ENCODE measurements around the gene RHOV. TPM values are rescaled to one million over a fixed set of nuclear protein-coding genes. Genes with fewer than 3 reads are reported as not detected.

RHOV gene
- total and polyA plus RNA-seq, 8 donors = 1.2 to 87.8 (median 1.7) TPM; not detected in 1

GRCh38 chr15:40829115-40829514 is 44.9 kb downstream of the RHOV start:
- intact Hi-C loops (cut with DNase I; ENCODE audit: low total_unique reads) = no loop called here
- WGBS, 5 donors = 51 to 72% (median 59%) methylated on average over 7 of the region's 7 CpGs
- Histone ChIP-seq H3K27me3 (no peaks in the 10 kb centered on the region), H3K4me3 (no peak overlapping the region), H3K9me3 (no peaks in the 10 kb centered on the region), H3K4me1 (peaks cover 0 to 13% (median 3%) of the 10 kb centered on the region in 4 donors), H3K27ac (no peak overlapping the region), H3K36me3 (no peaks in the 10 kb centered on the region)
- TF ChIP-seq POLR2AphosphoS5 (IDR thresholded peaks at IDR 0.05) (no peak), POLR2A (IDR thresholded peaks at IDR 0.05) (no peak), CTCF (IDR thresholded peaks at IDR 0.05) (no peak), EP300 (IDR thresholded peaks at IDR 0.05) (no peak)
- DNase-seq = peak in 1 of 2 donors; percentile 58

GRCh38 chr15:40828447-40829036 is 45.5 kb downstream of the RHOV start, which contains the start of gene PPP1R14D:
Gene PPP1R14D, minus strand, starts transcription at chr15:40828708. Its CDS starts 67 bp downstream, at chr15:40828641.
- H3K27ac ChIP-seq = no peak within 1 kb of the TSS
- no peak for DNase-seq

GRCh38 chr15:40826423-40827075 is 47.5 kb downstream of the RHOV start:
- Histone ChIP-seq H3K27ac (peak overlapping the region in 1 of 5 donors; percentile 24), H3K36me3 (no peaks in the 10 kb centered on the region), H3K4me1 (peaks cover 0 to 13% (median 3%) of the 10 kb centered on the region in 4 donors), H3K27me3 (no peaks in the 10 kb centered on the region), H3K4me3 (no peak overlapping the region), H3K9me3 (no peaks in the 10 kb centered on the region)
- WGBS, 5 donors = 76 to 88% (median 81%) methylated on average over 4 of the region's 4 CpGs
- no peak for DNase-seq
- TF ChIP-seq CTCF (IDR thresholded peaks at IDR 0.05) = no peak
- intact Hi-C loops (cut with DNase I; ENCODE audit: low total_unique reads) = no loop called here

More at GRCh38 chr15:40828447-40829036, 45.5 kb downstream of the RHOV start, which contains the start of gene PPP1R14D:
- Histone ChIP-seq H3K27me3 (no peaks in the 10 kb centered on the region), H3K36me3 (no peaks in the 10 kb centered on the region), H3K4me1 (peaks cover 0 to 13% (median 3%) of the 10 kb centered on the region in 4 donors), H3K4me3 (no peak within 1 kb of the TSS), H3K9me3 (no peaks in the 10 kb centered on the region)
- intact Hi-C loops (cut with DNase I; ENCODE audit: low total_unique reads) = no loop called here
- TF ChIP-seq POLR2A (IDR thresholded peaks at IDR 0.05) = no peak
- no peak for TF ChIP-seq CTCF (IDR thresholded peaks at IDR 0.05)
- TF ChIP-seq POLR2AphosphoS5 (IDR thresholded peaks at IDR 0.05) = no peak
- no peak for TF ChIP-seq EP300 (IDR thresholded peaks at IDR 0.05)
- WGBS, 5 donors = 78 to 91% (median 88%) methylated on average over 6 of the region's 6 CpGs

GRCh38 chr15:40825661-40826422 is 48.2 kb downstream of the RHOV start:
- H3K27ac ChIP-seq = peak overlapping the region in 1 of 5 donors; percentile 24
- 45 to 71% (median 51%) methylated on average over 5 of the region's 5 CpGs for WGBS, 5 donors
- no peak for TF ChIP-seq EP300 (IDR thresholded peaks at IDR 0.05)
- no peak for TF ChIP-seq POLR2AphosphoS5 (IDR thresholded peaks at IDR 0.05)
- no peak for TF ChIP-seq CTCF (IDR thresholded peaks at IDR 0.05)
- no peak for TF ChIP-seq POLR2A (IDR thresholded peaks at IDR 0.05)
- peak; percentile 41 to 69 for DNase-seq
- intact Hi-C loops (cut with DNase I; ENCODE audit: low total_unique reads) = no loop called here
- H3K9me3 ChIP-seq = no peaks in the 10 kb centered on the region
- no peaks in the 10 kb centered on the region for H3K36me3 ChIP-seq
- H3K4me1 ChIP-seq = peaks cover 0 to 13% (median 3%) of the 10 kb centered on the region in 4 donors
- no peaks in the 10 kb centered on the region for H3K27me3 ChIP-seq
- no peak overlapping the region for H3K4me3 ChIP-seq

All from stomach (tissue), 9 donors.